Inflammatory macrophage treated with lipopolysaccharide for 1 hour (primary cell): Measurements from ENCODE around the gene UGT1A4.
"Not testable (repeated sequence)": the region's sequence is repeated elsewhere in the genome, so short reads cannot be mapped to it uniquely, and the experiment has no call there.

Source experiments
- DNase-seq, 2 donors: peaks; one replicate each; pipeline ENCODE4 v3.0.0-alpha.2; 2020 to 2022

The UGT1A4 gene

DNA sequence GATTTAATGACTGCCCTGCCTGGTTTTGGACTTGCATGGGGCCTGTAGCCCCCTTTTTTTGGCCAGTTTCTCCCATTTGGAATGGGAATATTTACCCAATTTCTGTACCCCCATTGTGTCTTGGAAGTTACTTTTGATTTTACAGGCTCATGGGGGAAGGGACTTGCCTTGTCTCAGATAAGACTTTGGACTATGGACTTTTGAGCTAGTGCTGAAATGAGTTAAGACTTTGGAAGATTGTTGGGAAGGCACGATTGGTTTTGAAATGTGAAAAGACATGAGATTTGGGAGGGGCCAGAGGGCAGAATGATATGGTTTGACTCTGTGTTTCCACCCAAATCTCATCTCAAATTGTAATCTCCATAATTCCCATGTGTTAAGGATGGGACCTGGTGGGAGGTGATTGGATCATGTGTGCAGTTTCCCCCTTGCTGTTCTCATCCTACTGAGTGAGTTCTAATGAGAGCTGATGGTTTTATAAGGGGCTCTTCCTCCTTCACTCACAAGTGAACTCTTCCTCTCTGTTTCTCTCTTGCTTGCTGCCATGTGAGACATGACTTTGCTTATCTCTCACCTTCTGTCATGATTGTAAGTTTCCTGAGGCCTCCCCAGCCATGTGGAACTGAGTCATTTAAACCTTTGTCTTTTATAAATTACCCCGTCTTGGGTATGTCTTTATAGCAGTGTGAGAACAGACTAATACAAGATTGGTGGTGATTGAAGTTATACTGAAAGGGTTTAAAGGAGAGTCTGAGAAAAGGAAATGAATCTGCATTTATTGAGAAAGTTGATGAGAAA, 32.9 kb downstream of the UGT1A4 start:
- not testable (repeated sequence) for DNase-seq

DNA sequence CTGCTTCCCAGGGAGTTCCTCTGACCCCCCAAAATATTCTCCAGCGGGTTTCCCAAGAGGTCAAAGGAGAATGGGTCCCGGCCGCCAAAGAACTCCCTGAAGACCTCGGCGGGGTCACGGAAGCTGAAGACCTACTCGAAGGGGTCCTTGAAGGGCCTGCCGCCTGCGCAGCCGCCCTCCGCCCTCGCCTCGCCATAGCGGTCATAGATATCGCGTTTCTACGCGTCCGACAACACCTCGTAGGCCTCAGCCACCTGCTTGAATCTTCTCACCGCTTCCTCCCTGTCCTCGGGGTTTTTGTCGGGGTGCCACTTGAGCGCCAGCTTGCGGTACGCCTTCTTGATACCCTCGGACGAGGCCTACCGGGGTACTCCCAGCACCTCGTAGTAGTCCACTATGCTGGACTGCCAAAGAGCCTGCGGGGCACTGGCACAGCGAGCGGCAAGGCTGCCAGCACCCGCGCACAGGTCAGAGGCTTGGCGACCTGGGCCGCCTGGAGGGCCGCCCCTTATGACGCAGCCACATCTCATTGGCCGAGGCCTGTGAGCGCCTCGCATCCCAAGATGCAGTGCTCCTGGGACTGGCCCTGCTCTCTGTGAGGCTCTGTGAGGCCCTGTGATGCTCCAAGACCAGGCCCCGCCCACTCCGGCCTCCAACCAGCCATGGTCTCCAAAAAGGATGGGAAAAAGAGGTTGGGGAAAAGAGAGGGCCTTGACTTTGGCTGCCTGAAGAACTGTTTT, 36.5 kb downstream of the UGT1A4 start:
- DNase-seq, result no peak

DNA sequence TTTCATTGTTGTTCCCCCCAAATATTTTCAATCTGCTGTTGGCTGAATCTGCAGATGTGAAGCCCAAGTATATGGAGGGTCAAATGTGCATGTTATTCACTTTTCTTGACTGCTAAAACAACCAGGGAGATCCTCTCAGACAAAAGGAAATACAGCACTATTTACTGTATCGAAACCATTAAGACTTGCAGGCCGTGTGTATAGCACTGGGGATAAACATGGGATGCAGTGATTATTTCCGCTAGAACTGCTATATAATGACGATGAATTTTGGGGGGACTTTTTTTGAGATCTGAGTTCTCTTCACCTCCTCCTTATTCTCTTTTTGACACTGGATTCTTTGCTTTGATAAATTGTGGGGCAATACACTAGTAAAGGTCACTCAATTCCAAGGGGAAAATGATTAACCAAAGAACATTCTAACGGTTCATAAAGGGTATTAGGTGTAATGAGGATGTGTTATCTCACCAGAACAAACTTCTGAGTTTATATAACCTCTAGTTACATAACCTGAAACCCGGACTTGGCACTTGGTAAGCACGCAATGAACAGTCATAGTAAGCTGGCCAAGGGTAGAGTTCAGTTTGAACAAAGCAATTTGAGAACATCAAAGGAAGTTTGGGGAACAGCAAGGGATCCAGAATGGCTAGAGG, 38.0 kb downstream of the UGT1A4 start:
- no peak for DNase-seq

DNA sequence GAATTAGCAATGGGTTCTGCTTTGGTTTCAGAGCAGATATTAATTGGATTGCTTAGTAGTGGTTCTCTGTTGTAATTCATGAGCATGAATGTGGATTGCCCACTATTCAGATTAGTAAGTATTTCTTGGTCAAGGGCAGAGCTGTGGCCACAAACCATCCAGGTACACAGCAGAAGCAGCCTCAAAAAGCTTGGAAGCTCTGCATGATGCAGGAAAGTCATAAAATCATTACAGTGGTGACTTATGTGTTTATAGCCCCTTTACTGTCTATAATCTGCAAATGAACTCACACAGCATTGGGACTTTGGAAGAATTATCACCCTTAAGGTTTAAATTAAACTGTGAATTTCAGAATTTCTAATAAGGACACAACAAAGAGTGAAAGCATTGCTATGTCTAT, 39.6 kb downstream of the UGT1A4 start:
- DNase-seq, result no peak

DNA sequence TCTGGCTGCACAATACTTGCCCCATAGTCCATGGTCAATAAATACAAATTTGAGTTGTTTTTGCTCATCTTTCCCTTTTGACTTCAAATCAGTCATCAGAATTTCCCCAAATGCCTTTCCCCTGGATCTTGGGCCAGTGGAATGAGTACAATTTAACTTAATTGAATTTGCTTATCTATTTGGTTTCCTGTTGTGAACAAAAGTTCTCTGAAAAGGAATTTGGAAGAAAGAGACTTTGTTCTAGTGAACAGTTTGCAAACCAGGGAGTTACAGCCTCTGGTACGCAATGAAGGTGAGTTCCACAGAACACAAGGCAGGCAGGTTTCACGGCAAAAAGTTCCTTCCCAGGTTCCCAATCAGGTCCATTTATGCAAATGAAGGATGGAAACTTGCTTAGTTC, 40.3 kb downstream of the UGT1A4 start:
- DNase-seq, result no peak

DNA sequence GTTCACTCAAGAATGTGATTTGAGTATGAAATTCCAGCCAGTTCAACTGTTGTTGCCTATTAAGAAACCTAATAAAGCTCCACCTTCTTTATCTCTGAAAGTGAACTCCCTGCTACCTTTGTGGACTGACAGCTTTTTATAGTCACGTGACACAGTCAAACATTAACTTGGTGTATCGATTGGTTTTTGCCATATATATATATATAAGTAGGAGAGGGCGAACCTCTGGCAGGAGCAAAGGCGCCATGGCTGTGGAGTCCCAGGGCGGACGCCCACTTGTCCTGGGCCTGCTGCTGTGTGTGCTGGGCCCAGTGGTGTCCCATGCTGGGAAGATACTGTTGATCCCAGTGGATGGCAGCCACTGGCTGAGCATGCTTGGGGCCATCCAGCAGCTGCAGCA, 41.5 kb downstream of the UGT1A4 start, which contains the start of gene UGT1A1:
Gene UGT1A1 (plus strand): TSS at position 228 of the 400 bp plus-strand sequence. CDS start 18 bp downstream, at position 246.
- DNase-seq, result no peak

DNA sequence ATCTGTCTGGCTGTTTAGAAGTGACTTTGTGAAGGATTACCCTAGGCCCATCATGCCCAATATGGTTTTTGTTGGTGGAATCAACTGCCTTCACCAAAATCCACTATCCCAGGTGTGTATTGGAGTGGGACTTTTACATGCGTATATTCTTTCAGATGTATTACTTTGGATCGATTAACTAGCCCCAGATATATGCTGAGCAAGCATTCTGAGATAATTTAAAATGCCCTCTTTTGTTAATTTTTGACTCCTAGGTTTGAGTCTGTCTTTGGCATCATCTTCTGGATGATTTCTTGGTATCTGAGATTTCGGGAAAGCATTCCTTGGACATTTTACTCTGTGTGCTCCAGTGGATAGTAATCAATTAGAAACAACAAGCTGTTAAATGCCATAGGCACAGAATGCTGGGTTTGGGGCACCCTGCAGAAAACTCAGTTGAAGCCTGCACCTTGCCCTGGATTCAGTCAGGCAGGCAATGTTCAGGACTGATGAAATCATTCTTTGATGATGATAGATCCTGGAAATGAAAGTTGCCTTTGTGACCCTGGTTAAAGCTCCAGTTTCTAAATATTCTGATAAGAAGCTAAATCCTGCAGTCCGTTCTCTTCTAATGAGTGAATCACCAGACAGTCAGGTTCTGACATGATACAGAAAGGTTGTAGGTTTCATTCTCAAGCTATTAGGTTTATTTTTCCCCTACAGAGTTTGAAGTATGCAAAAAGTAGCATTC, 42.7 kb downstream of the UGT1A4 start:
- no peak for DNase-seq

DNA sequence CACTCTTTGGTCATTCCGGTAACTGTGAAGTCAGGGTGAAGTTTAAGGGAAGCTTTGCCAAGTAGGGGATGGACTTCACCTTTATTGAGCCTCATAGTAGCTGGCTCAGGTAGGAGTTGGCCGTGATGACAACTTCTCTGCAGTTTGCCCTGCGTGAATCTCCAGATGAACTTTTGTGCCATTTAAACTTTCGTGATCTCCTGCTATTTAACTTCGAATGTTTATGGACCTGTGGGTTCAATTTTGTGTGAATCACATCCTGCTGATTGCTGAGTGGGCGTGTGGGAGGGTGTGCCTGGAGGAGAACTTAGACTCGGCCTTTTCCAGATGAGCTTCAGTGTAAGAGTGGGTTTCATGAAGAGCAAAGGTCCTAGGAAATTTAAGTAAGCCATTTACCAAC, 45.7 kb downstream of the UGT1A4 start:
- DNase-seq, result peak in 1 of 2 donors; percentile 1

DNA sequence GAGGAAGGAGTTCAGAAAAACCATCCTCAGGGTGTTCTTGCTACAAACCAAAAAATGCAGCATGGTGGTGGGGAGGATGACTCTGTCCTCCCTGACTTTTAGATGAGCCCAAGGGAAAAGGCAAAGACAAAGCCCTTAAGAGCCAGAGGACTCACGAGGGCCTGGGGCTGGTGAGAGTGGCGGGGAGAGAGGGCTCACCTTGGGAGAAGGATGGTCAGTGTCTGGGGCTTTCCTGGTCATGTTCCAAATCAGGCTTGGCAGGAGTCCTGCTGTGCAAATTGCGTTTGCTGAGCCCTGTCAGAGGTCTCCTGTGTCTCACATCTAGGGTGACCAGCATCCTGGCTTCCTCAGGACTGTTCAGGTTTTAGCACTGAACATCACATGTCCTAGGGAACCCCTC, 46.2 kb downstream of the UGT1A4 start:
- DNase-seq, result no peak

DNA sequence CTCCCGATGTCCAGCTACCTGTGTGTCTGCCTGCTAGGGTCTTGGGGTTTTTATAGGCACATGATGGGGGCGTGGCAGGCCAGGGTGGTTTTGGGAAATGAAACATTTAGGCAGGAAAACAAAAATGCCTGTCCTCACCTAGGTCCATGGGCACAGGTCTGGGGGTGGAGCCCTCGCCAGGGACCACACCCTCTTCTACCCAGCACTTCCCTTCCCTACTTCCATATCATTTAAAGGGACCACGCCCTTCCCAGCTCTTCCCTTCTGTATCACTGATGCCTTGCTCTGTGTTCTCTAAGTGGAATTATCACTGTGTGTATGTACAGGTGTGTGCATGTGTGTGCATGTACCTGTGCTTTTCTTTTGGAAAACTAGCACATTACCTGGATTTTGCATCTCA, 47.9 kb downstream of the UGT1A4 start:
- DNase-seq, result no peak

DNA sequence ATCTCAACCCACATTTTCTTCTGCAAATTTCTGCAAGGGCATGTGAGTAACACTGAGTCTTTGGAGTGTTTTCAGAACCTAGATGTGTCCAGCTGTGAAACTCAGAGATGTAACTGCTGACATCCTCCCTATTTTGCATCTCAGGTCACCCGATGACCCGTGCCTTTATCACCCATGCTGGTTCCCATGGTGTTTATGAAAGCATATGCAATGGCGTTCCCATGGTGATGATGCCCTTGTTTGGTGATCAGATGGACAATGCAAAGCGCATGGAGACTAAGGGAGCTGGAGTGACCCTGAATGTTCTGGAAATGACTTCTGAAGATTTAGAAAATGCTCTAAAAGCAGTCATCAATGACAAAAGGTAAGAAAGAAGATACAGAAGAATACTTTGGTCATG, 49.5 kb downstream of the UGT1A4 start:
- DNase-seq, result no peak

DNA sequence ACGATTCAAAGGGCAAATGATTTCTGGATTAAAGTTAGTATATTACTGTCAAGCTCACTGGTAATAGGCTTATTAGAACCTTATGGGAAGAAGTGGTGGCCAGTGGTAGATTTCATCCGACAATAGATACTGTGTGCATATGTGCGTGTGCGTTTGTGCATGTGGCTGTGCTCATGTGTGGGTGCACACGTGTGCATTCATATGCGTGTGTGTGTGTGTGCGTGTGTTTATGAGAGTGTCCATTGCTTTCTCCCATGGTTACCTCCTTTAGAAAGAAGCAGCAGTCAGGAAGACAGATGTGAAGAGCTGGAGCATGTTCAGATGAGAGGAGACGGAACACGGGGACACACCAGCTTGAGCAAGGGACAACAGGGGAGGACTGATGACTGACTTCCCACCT, 50.7 kb downstream of the UGT1A4 start:
- DNase-seq, result no peak

DNA sequence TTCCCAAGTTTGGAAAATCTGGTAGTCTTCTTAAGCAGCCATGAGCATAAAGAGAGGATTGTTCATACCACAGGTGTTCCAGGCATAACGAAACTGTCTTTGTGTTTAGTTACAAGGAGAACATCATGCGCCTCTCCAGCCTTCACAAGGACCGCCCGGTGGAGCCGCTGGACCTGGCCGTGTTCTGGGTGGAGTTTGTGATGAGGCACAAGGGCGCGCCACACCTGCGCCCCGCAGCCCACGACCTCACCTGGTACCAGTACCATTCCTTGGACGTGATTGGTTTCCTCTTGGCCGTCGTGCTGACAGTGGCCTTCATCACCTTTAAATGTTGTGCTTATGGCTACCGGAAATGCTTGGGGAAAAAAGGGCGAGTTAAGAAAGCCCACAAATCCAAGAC, 53.6 kb downstream of the UGT1A4 start:
- DNase-seq, result no peak

DNA sequence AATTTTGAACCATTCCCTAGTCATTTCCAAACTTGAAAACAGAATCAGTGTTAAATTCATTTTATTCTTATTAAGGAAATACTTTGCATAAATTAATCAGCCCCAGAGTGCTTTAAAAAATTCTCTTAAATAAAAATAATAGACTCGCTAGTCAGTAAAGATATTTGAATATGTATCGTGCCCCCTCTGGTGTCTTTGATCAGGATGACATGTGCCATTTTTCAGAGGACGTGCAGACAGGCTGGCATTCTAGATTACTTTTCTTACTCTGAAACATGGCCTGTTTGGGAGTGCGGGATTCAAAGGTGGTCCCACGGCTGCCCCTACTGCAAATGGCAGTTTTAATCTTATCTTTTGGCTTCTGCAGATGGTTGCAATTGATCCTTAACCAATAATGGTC, 54.0 kb downstream of the UGT1A4 start:
- no peak for DNase-seq

DNA sequence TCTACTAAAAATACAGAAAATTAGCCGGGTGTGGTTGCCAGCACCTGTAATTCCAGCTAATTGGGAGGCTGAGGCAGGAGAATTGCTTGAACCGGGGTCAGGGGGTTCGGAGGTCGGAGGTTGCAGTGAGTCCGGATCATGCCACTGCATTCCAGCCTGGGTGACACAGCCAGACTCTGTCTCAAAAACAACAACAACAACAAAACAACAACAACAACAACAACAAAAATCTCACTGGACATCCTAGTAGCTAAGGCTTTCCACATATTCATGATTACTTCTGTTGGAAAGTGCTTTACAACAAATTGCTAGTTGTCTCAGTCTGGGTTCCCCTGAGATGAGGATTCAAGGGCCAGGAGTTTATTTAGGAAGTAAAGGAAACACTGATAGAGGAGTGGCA, 55.3 kb downstream of the UGT1A4 start:
- DNase-seq, result no peak

DNA sequence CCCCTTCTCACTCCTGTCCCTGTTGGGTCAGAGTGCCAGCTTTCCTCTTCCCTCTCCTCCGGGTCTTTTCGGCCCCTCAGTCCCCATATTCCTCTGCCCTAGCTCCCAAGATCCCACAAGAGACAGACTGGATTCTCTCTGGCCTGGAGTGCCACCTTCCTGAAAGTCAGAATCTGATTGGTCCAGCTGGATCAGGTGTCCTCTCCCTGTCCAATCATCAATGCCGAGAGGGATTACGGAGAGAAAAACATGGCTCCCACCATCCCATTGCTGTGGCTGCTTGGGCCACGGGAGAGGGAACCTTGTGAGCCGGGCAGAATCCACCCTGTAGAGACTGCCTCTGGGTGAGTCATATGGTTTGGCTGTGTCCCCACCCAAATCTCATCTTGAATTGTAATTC, 56.9 kb downstream of the UGT1A4 start:
- no peak for DNase-seq

DNA sequence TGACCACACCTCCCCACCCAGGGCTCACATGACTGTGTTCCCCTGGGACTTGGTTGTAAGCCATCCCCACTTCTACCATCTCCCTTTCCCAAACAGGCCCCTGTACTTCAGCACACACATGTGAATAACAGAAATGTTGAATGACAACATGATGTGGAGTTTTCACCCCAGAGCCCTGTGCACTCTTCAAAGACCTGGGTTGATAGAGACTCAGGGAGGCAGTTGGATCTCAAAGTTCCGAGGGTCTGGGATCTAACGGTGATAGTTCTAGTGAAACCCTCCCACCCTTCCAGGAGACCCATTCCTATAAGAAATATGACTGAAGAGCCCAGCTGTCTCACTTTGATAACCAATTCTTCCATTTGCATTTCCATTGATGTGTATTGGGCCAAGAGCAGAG, 59.5 kb downstream of the UGT1A4 start, which contains the start of gene MROH2A:
Gene MROH2A (plus strand): TSS at position 301 of the 400 bp plus-strand sequence. CDS start 1,029 bp downstream, outside the sequence.
- no peak for DNase-seq

DNA sequence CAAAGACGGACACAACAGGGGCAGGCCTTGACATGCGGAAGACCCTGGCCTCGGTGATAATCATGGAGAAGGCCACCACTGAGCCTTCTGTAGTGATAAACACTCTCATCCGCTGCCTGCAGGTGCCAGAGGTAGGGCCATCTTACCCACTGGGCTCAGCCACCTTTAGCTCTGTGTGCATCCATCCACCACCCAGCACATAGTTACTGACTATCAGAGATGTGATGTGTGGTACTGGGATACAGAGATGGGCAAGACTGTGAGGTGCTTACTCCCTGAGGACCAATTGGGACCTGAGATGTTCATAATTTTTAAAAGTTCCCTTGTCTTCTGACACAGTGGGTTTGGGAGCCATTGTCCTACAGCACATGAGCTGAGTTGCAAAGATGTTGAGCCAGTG, 61.2 kb downstream of the UGT1A4 start:
- no peak for DNase-seq

DNA sequence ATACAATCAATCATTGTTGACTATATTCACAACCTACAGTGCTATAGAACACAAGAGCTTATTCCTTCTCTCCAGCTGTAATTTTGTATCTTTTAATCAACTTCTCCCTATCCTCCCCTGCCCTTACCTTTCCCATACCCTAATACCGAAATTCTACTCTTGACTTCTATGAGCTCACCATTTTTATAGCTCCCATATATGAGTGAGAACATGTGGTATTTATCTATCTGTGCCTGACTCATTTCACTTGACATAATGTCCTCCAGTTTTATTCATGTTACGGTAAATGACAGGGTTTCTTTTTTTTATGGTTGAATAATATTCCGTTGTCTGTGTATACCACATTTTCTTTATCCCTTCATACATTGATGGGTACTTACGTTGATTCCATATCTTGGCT, 62.2 kb downstream of the UGT1A4 start:
- no peak for DNase-seq

DNA sequence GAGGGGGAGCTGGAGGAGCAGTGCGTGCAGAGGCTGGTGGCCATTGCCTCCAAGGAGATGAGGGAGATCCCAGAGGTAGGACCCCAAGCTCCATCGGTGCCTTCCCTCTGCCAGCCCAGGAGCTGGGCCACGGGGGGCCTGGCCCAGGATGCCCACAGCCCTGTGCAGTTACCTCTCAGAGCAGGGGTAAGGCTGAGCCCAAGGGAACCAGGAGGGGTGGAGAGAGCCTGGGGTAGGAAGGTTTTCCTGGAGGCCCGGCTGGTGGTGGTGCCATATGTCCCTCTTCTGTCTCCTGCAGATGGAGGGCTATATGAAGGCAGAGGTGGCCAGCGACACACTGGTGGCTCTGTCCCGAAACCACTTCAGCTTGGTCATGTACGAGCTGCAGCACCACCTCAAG, 71.0 kb downstream of the UGT1A4 start:
- no peak for DNase-seq

DNA sequence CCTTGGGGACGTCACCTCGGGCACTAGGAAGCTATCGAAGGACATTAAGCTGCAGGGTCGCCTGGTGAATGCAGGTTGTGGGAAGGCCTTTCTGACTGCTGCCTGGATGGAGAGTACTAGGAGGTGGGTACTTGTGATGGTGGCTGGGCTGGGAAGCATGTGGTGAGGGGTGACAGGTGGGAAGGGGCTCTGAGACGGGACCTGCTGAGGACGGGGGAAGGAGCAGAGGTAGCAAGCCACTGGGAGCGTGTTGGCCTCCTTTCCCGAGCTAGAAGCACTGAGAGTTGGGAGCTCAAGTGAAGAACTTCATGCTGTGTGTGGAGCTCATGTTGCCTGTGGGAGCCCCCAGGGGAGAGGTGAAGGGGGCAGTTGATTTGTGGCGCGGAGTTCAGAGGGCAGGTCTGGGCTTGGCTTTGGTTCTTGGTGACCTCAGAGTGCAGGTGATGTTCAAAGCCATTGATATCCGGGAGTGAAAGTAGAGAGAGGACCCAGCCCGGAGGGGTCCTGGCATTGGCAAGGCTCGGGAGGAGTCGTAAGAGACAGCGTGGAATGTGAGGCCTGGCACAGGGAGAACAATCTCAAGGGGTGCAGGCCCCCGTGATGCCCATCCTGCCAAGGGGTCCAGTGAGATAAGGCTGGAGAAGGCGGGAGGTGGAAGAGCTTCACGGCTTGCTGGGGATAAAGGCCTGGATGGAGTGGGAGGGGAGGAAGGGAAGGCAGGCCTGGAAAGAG, 72.8 kb downstream of the UGT1A4 start:
- DNase-seq, result no peak

DNA sequence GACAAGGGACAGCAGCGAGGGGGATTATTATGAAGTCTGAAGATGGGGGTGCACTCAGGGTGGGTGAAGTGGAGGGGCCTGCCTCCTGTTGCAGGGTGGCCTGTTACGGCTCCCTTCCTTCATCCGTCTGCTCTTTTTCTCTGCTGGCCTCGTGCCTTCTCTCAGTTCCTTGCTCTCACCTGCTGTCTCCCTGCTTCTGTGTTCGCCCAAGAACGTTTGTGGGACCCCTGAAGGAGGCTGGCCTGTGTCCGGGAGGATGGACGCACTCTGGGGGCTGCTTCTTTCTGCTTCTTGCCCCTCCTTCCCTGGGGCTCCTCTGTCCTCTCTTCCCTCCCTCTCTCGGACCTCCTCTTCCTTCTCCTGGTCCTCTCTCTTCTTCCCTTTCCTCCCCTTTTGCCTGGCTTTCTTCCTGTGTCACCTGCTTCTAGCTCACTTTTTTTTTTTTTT, 73.4 kb downstream of the UGT1A4 start:
- no peak for DNase-seq
